Endometrial microvascular endothelial cells (primary cell): Measurements from ENCODE around the gene LIN7A. TPM values are rescaled to one million over a fixed set of nuclear protein-coding genes. Genes with fewer than 3 reads are reported as not detected.

ENCODE experiments used
- in situ Hi-C: cut with HindIII; loops from 2 replicates; pipeline ENCODE4 v1.10.0; 2017; ENCODE audit warnings: low sequenced_read_pairs, low pct_unique_long_range_greater_than_20kb; ENCODE audit errors: inconsistent ontology term
- total RNA-seq: library from RNA; depleted of rRNA; stranded (reverse); fragments of >200 nt; gene quantifications from one replicate; pipeline ENCODE4 v1.2.3, GENCODE V29; 2015; ENCODE audit errors: inconsistent ontology term

The LIN7A gene
- total RNA-seq, 1 donor from 2014 or later, result 0.46 TPM

DNA sequence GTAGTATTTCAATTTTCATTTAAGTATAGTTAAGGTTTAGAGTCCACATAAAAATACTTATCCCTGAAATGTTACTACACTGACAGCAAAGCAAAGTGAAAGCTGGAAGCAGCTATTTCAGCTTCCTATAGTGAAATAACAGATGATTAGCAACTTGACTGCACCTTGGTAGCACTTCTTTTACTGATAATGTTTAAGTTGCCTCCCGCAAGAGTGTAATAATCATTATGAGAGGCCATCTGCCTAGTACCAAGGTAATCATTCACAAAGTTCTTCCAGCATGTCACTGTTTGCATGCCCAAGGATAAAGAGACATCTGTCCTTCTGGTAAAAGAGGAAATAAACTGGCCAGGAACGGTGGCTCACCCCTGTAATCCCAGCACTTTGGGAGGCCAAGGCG lies 69.8 kb downstream of the LIN7A start:
- in situ Hi-C loops, result no loop called here

DNA sequence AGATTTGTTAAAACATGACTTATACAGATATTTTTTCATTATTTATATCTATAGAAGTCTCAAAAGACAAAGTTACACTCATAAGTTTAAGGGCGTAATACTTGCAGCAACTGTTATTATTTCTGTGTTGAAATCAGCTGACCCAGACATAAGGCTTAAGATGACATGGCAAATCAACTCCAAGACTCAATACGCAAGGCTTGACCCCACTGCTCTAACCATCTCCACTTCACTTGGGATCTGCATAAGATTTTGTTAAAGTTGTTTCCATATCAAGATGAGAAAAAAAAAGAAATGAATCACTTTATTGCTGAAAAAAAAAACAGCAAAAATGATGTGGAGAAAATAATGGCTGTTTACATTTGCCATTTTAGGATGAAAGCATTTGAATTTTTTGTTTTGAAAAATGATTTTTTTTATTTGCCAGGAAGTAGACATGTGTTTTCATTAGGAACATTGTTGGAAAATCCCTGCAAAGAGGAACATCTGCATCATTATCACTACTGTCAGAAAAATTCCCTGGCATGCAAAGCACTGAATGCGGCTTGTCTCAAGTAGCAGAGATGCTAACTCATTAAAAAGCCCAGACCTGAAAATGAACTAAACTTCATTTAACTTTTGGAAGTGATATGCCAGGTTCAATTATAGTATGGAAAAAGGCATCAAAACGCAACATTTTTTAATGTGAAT lies 73.5 kb downstream of the LIN7A start:
- in situ Hi-C loops, result no loop called here

- in situ Hi-C loops, result no loop called here
Observed at GRCh38 chr12:80862531-80862930, 75.2 kb downstream of the LIN7A start.

DNA sequence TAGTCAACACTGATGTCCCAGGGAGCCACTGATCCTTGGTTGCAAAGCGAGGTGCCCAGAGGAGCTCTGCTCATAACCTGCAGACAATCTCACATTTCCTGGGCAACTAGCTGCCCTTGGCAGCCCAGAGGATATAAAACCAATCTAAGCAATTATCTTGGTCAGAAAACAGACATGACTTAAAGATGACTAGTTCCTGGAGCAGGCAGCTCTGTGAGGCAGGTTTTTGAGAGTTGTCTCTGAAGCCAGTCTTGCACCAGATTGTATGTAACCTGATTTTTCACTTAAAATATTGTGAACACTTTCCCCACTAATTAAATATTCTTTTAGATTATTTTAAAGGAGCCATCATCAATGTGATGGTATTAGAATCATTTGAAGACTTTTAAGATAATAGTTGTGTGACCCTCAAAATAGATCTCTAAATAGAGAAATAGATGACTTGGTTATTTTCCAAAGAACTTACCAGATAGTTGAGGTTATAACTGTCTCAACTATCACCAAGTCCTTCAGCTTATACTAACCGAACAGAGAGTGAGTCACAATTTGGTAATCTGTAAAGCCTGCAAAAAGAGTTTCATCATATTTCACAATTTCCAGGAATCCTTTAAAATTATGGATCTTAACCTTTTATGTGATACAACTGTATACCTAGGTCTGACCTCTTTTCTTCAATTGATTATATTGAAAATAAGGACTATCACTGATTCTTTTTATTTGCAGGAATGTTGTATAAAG lies 75.9 kb downstream of the LIN7A start:
- in situ Hi-C loops, result no loop called here

- in situ Hi-C loops, result no loop called here
Observed at GRCh38 chr12:80860928-80861327, 76.8 kb downstream of the LIN7A start.

DNA sequence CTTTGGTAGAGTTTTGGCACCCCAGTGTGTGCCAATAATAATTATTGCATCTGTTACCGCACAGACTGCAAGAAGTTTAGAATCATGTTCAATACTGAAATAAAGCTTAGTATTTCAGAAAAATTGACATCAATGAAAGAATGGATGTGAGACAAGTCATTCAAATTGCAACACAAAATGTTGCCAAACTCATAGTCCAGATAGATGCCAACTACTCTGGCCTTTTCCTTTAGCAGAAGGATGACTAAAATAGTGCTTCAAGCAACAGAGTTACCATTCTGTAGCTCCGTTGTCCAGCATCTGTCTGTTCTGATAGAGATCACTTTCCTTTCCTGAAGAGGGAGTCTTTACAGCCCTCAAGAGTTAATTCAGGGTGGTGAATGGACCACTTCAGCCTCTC lies 77.5 kb downstream of the LIN7A start:
- in situ Hi-C loops, result no loop called here

DNA sequence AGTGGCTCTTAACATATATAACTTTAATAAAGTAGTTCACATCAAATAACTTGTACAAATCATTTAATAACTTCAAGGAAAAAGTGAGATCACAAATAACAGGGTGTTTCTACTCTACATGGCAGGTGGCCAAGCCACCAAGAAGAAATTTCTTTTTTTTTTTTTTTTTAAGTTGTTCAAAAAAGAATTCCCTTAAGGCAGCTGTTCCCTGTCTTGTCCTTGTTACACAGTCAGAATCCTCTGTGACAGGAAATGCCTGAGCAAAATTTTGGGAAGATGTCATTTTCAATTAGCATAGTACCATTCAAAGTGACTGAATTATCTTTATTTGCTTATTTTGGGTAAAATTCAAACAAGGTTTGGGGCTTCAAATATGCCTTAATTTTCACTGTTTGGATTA lies 79.4 kb downstream of the LIN7A start:
- in situ Hi-C loops, result no loop called here

GRCh38 chr12:80857311-80857710 lies 80.4 kb downstream of the LIN7A start:
- in situ Hi-C loops, result no loop called here

DNA sequence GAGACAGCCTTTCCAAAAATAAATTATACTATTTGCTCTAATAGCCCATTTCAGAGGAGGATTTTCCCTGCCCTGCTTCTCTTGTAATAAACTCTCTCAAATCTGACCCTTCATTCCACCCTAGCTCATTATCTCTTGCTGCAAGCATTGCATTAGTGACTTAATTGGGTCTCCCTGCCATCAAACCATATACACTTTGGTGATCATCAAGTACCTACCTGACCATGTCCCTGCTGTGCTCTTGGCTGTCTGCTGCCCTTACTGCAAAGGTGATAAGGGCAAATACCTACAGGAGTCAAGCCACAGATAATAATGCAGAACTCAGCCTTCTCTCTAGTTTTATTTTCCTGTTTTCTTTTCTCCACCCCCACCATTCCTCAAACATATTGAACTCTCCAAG lies 88.4 kb downstream of the LIN7A start:
- in situ Hi-C loops, result no loop called here

DNA sequence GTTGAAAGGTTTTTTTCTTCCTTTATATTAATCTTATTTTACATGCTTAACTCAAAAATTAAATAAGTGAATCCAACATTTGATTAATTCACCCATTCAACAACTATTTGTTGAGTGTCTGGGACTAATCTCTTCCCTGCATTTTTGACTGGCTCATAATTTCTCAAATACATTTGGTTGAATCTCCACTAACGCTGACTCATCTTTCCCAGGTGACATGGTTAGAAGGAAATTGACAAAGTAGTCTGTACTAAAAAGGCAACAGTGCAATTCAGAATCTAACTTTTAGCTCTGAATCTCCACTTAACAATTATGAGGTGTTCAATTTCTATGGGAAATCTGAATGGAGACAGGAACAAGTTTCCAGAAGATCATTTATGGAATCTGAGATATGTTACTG lies 88.9 kb downstream of the LIN7A start:
- in situ Hi-C loops, result no loop called here

DNA sequence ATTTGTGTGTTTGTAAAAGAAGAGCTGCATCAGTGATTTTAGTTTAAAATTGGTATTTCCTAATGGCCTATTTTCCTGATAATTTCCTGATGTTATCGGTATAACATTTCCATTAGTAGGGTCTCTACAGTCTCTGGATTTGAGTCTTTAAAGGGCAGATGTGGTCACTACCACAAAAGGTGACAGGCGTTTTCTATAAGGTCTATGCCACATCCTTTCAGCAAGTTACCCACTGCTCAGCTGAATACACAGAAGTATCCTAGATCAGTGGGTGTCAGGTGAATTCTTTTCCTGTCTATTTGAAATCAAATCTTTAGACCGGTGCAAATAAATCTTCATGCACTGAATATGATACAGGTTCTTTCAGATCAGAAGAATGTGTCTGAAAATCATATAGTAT lies 90.2 kb downstream of the LIN7A start:
- in situ Hi-C loops, result no loop called here

DNA sequence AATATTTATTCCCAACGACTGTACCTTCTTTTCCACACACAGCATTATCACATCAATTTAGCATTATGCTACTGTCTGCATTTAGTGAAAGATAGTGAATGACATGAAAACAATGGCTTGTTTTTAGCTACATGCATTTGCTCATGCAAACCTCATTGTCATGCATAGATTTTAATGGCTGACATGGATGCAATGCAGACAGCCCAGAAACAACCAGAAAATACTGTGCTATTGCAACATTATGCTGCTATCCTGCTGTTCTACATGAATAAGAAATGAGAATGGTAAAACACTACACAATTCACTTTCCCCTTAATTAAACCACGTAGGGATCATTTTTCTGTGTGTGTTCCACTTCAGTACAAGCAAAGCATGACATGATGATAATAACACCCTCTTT lies 90.8 kb downstream of the LIN7A start:
- in situ Hi-C loops, result no loop called here

DNA sequence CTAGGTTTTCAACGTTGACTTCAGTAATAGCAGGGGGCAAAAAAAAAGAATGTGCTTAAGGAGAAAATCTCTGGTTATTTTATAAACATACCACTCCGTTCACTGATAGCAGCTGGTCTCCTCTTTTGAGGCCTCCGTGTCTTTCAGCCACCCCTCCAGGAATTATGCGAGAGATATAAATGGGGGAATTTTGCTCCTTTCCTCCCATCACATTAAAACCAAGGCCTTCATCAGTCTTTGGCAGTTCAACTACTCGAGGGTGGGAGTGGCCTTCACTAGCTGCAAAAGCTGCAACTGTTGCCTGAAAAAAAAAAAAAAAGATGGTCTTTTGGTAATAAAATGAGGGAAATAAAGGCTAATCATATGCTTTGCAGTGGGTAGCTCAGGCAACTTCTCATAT lies 92.1 kb downstream of the LIN7A start:
- in situ Hi-C loops, result no loop called here

DNA sequence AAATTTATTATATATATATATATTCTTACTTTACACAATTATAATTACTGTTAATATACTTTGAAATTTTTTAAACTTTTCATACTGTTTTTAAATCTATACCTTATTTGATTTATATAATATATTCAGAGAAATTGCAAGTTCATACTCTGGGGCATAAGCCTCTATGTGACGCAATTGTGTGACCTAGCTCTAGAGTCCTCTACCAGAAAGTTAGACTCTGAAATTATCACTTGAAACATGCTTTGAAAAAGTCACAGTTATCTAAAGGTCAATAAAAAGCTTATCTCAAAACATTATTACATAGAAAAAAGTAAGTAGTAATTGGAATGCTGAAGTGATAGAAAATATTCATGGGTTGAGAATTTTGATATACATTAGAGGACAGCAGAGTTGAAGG lies 93.8 kb downstream of the LIN7A start:
- in situ Hi-C loops, result no loop called here

DNA sequence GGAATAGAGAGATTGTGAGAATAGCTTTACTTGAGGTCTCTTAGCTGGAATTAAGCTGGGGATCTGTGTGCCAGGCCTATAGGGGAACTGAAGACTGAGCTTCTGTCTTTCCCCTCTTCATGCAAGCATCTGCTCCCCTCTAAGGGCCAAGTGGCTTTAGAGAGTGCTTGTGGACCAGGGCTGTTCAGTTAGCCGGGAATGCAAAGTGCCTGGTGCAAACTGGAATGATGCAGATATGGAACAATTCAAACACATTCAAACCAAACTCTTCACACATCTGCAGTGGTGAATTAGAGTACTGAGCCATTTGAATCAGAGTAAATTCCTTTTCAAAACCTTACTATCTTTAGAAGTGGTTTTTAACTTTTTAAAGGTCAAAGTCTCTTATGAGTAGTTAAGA lies 99.0 kb downstream of the LIN7A start:
- in situ Hi-C loops, result no loop called here

- in situ Hi-C loops, result no loop called here
Observed at GRCh38 chr12:80838024-80838658, 99.6 kb downstream of the LIN7A start.

GRCh38 chr12:80837342-80837978 lies 100.3 kb downstream of the LIN7A start:
- in situ Hi-C loops, result no loop called here

- in situ Hi-C loops, result no loop called here
Observed at GRCh38 chr12:80834724-80835123, 103.0 kb downstream of the LIN7A start.

- in situ Hi-C loops, result no loop called here
Observed at GRCh38 chr12:80830533-80831088, 107.1 kb downstream of the LIN7A start.
